ENCODE data around the gene CMTM5. TPM values are rescaled to one million over a fixed set of nuclear protein-coding genes. Genes with fewer than 3 reads are reported as not detected.

CMTM5 gene
- polyA plus RNA-seq, 1 of the 3 experiments (the other 2 are of a cell fraction): 0.13 TPM

GRCh38 chr14:23359167-23359626 is 17.6 kb upstream of the CMTM5 start:
- H3K4me2 ChIP-seq: no peak overlapping the region
- no peak overlapping the region for H3K4me3 ChIP-seq (ENCODE audit: low read depth in 2 of 2, low read length in 1 of 2)
- H3K4me1 ChIP-seq (ENCODE audit: control insufficient read depth in 1 of 2, insufficient read depth in 2 of 2, low read depth in 1 of 2, low read length in 1 of 2): peaks cover 0 to 5% of the 10 kb centered on the region in 2 experiments; a peak in 2 of 4 replicates
- H4K20me1 ChIP-seq (ENCODE audit: insufficient read depth): no peaks in the 10 kb centered on the region
- TF ChIP-seq RFX5 (IDR thresholded peaks at IDR 0.05; ENCODE audit: low read length) (no peak), ZBTB33 (IDR thresholded peaks at IDR 0.05; ENCODE audit: borderline replicate concordance, low read depth) (no peak), TEAD4 (IDR thresholded peaks at IDR 0.05; ENCODE audit: borderline replicate concordance, insufficient read depth) (no peak), NFIC (IDR thresholded peaks at IDR 0.05; ENCODE audit: borderline replicate concordance) (no peak), EZH2phosphoT487 (IDR thresholded peaks at IDR 0.05; ENCODE audit: borderline replicate concordance, low read depth) (no peak), SMC3 (IDR thresholded peaks at IDR 0.05; ENCODE audit: low read depth, low read length) (no peak), RXRA (IDR thresholded peaks at IDR 0.05; ENCODE audit: borderline replicate concordance, low read depth) (no peak), CHD2 (IDR thresholded peaks at IDR 0.05; ENCODE audit: low read length, partially characterized antibody) (no peak), SIN3A (IDR thresholded peaks at IDR 0.05; ENCODE audit: borderline replicate concordance, low read depth, low read length) (no peak), EP300 (IDR thresholded peaks at IDR 0.05; ENCODE audit: borderline replicate concordance in 1 of 2, low read depth in 1 of 2, low read length in 1 of 2) (no peak), YY1 (IDR thresholded peaks at IDR 0.05; ENCODE audit: low read depth) (no peak), FOSL2 (IDR thresholded peaks at IDR 0.05; ENCODE audit: borderline replicate concordance, low read depth) (no peak), NRF1 (IDR thresholded peaks at IDR 0.05; ENCODE audit: low read depth, low read length) (no peak), USF2 (IDR thresholded peaks at IDR 0.05; ENCODE audit: borderline replicate concordance, low read depth, low read length) (no peak), CTCF (IDR thresholded peaks at IDR 0.05) (no peak), ELF1 (IDR thresholded peaks at IDR 0.05) (no peak), PBX3 (IDR thresholded peaks at IDR 0.05) (no peak)
- no peaks in the 10 kb centered on the region for H3K9me3 ChIP-seq
- ChIA-PET POLR2A (interaction anchor here (1.1 to 1.2 kb wide), 2 partner anchors 38 to 57 kb away, joined by 4 read pairs; partner anchors contain the start of gene PABPN1), CTCF (interaction anchor here (1.7 to 6.4 kb wide), 4 partner anchors 13 to 32 kb away, joined by 4 to 42 read pairs (median 9); no protein-coding TSS in a partner anchor)
- H3K79me2 ChIP-seq (ENCODE audit: insufficient read depth): no peaks in the 10 kb centered on the region
- no peaks in the 10 kb centered on the region for H3K27me3 ChIP-seq (ENCODE audit: insufficient read depth)
- no peaks in the 10 kb centered on the region for H3K9me2 ChIP-seq
- H2AFZ ChIP-seq (ENCODE audit: low read depth): no peak overlapping the region
- H3K36me3 ChIP-seq (replicated peaks in 1 of 2; ENCODE audit: control insufficient read depth in 1 of 2, insufficient read depth in 2 of 2, low read length in 1 of 2): peaks cover 0 to 2% of the 10 kb centered on the region in 2 experiments
- H3K27ac ChIP-seq (ENCODE audit: low read depth in 2 of 2, low read length in 1 of 2): no peak overlapping the region
- no peak for DNase-seq
- no peak overlapping the region for H3K9ac ChIP-seq
- WGBS (ENCODE audit: low lambda C conversion rate): 91% methylated on average over 5 of the region's 11 CpGs
- no peaks in the 10 kb centered on the region for H3F3A ChIP-seq (replicated peaks; ENCODE audit: insufficient read depth)
